Stimulated activated CD8-positive, alpha-beta memory T cell treated with anti-CD3 and anti-CD28 coated beads, Interleukin-4, amount 100 ng/mL, for 4 hours (primary cell): ENCODE results near the gene HOXD10.
A peak's percentile ranks its signal among the peaks of the same experiment; 100 is the strongest.

Experiments
- DNase-seq, 2 donors: peaks; one replicate each; pipeline ENCODE4 v3.0.0-alpha.2; 2020; ENCODE audit warnings: low read depth in 2 of 2, low spot score in 1 of 2

Gene HOXD10

GRCh38 chr2:176095421-176095820 lies 21.2 kb upstream of the HOXD10 start:
- no peak for DNase-seq

- no peak for DNase-seq
Observed at GRCh38 chr2:176096243-176096985, 20.2 kb upstream of the HOXD10 start.

- peak in 1 of 2 donors; percentile 30 for DNase-seq
Observed at GRCh38 chr2:176096986-176097819, 19.4 kb upstream of the HOXD10 start.

- no peak for DNase-seq
Observed at GRCh38 chr2:176097820-176098365, 18.7 kb upstream of the HOXD10 start.

GRCh38 chr2:176098366-176099158 lies 18.0 kb upstream of the HOXD10 start:
- DNase-seq: no peak

GRCh38 chr2:176099159-176099727 lies 17.3 kb upstream of the HOXD10 start:
- DNase-seq: no peak

- DNase-seq: no peak
Observed at GRCh38 chr2:176099728-176100546, 16.6 kb upstream of the HOXD10 start, which contains the start of gene HOXD12. Gene HOXD12 (plus strand): TSS chr2:176099795. CDS start chr2:176099802, 7 bp downstream.

GRCh38 chr2:176100547-176101140 lies 15.9 kb upstream of the HOXD10 start:
- no peak for DNase-seq

- no peak for DNase-seq
Observed at GRCh38 chr2:176101216-176101830, 15.3 kb upstream of the HOXD10 start.

GRCh38 chr2:176101842-176102241 lies 14.7 kb upstream of the HOXD10 start:
- DNase-seq: no peak

GRCh38 chr2:176102309-176102866 lies 14.2 kb upstream of the HOXD10 start:
- DNase-seq: no peak

- DNase-seq: no peak
Observed at GRCh38 chr2:176103194-176103593, 13.4 kb upstream of the HOXD10 start.

- DNase-seq: no peak
Observed at GRCh38 chr2:176103742-176104315, 12.7 kb upstream of the HOXD10 start.

GRCh38 chr2:176104316-176105077 lies 12.1 kb upstream of the HOXD10 start:
- no peak for DNase-seq

GRCh38 chr2:176105078-176105729 lies 11.4 kb upstream of the HOXD10 start:
- no peak for DNase-seq

- DNase-seq: no peak
Observed at GRCh38 chr2:176105730-176106580, 10.6 kb upstream of the HOXD10 start.
